ENCODE data around the gene TMC4.

GRCh38 chr19:54145541-54146158 is 27.3 kb downstream of the TMC4 start:
- TF ChIP-seq EZH2 (IDR thresholded peaks at IDR 0.05) (no peak), POLR2AphosphoS5 (IDR thresholded peaks at IDR 0.05; ENCODE audit: borderline replicate concordance, low read depth, low read length) (no peak)

Data from SK-N-MC (cell line).